Measurements from ENCODE around the gene STRN3.
"Not testable (repeated sequence)": the region's sequence is repeated elsewhere in the genome, so short reads cannot be mapped to it uniquely, and the experiment has no call there.

The STRN3 gene

GRCh38 chr14:30949651-30950050 is 76.5 kb downstream of the STRN3 start:
- ATAC-seq = no peak
- no peak for DNase-seq
- Mint-ChIP-seq H3K9me3 (no peaks in the 10 kb centered on the region), H3K4me3 (no peak overlapping the region), H3K4me1 (no peaks in the 10 kb centered on the region), H3K36me3 (ENCODE audit: low read depth) (peaks cover 44% of the 10 kb centered on the region), H3K27me3 (no peaks in the 10 kb centered on the region), H3K27ac (no peak overlapping the region)

DNA sequence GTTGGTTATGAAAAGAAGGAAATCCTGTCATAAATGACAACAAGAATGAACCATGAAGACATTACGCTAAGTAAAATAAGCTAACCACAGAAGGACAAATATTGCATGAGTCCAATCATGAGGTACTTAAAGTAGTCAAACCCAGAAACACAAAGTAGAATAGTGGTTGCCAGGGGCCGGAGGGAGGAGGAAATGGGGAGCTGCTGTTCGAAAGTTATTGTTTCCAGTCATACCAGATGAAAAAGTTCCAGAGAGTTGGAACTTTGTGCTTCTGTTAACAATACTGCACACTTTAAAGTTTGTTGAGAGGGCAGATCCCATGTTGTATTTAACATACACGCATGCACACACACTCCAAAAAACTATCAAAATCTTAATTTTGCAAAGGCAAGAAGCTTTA is 82.5 kb downstream of the STRN3 start:
- Mint-ChIP-seq H3K27me3 (no peaks in the 10 kb centered on the region), H3K9me3 (no peaks in the 10 kb centered on the region), H3K36me3 (ENCODE audit: low read depth) (peaks cover 40% of the 10 kb centered on the region), H3K27ac (no peak overlapping the region), H3K4me1 (no peaks in the 10 kb centered on the region), H3K4me3 (no peak overlapping the region)
- ATAC-seq (no peak), DNase-seq (no peak)

DNA sequence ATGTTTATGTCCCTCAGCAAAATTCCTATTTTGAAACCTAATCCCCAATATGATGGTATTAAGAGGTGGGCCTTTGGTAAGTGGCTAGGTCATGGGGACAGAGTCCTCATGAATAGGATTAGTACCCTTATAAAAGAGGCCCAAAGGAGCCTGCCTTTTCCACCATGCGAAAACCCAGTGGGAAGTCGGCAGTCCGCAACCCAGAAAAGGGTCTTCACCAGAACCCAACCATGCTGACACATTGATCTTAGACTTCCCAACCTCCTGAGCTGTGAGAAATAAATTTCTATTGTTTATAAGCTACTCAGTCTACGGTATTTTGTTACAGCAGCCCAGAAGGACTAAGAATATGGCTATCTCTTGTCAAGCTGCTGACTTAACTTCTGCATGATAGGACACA is 85.3 kb downstream of the STRN3 start:
- H3K27ac Mint-ChIP-seq = no peak overlapping the region
- ATAC-seq = no peak

GRCh38 chr14:30938617-30939016 is 87.6 kb downstream of the STRN3 start:
- DNase-seq = no peak
- Mint-ChIP-seq H3K27ac (no peak overlapping the region), H3K9me3 (no peaks in the 10 kb centered on the region), H3K4me3 (no peak overlapping the region), H3K4me1 (no peaks in the 10 kb centered on the region), H3K36me3 (ENCODE audit: low read depth) (peaks cover 41% of the 10 kb centered on the region), H3K27me3 (no peaks in the 10 kb centered on the region)
- ATAC-seq = no peak

More for the DNA sequence above, 85.3 kb downstream of the STRN3 start:
- Mint-ChIP-seq H3K9me3 (no peaks in the 10 kb centered on the region), H3K4me3 (no peak overlapping the region), H3K36me3 (ENCODE audit: low read depth) (peaks cover 34% of the 10 kb centered on the region), H3K27me3 (no peaks in the 10 kb centered on the region), H3K4me1 (no peaks in the 10 kb centered on the region)
- no peak for DNase-seq

DNA sequence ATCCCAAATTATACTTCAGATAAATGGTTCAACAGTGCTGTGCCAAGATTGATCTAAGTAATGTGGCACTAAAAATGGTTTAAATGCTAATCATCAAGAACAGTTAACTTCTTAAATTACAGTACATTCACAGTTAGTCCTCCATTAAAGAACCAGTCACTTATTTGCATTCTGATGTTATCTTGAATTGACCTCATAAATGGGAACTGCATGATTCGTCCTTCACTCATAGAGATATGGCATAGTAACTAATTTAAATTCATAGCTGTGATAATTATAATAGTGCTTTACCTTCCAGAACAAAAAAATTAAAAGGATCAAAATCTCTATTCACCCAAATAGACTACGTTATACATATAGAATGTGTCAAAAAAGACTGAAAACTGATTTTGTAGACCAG is 90.7 kb downstream of the STRN3 start:
- no peak for ATAC-seq
- no peak for DNase-seq
- H3K4me3 Mint-ChIP-seq = no peak overlapping the region
- H3K9me3 Mint-ChIP-seq = no peaks in the 10 kb centered on the region
- H3K4me1 Mint-ChIP-seq = no peaks in the 10 kb centered on the region
- H3K27ac Mint-ChIP-seq = no peak overlapping the region
- peaks cover 37% of the 10 kb centered on the region for H3K36me3 Mint-ChIP-seq (ENCODE audit: low read depth)
- H3K27me3 Mint-ChIP-seq = no peaks in the 10 kb centered on the region

- H3K4me3 Mint-ChIP-seq, H3K9me3 Mint-ChIP-seq: not testable (repeated sequence)
- peaks cover 31% of the 10 kb centered on the region for H3K36me3 Mint-ChIP-seq (ENCODE audit: low read depth)
Measured at GRCh38 chr14:30933937-30934336, 92.2 kb downstream of the STRN3 start.

GRCh38 chr14:30928462-30928861 is 97.7 kb downstream of the STRN3 start:
- DNase-seq (peak; percentile 4), ATAC-seq (peak; percentile 76)
- Mint-ChIP-seq H3K9me3 (no peaks in the 10 kb centered on the region), H3K4me3 (no peak overlapping the region), H3K27me3 (no peaks in the 10 kb centered on the region), H3K36me3 (ENCODE audit: low read depth) (peaks cover 13% of the 10 kb centered on the region), H3K27ac (no peak overlapping the region), H3K4me1 (peaks cover 13% of the 10 kb centered on the region)

More at GRCh38 chr14:30933937-30934336, 92.2 kb downstream of the STRN3 start:
- not testable (repeated sequence) for DNase-seq, H3K27ac Mint-ChIP-seq, ATAC-seq, H3K4me1 Mint-ChIP-seq, H3K27me3 Mint-ChIP-seq

DNA sequence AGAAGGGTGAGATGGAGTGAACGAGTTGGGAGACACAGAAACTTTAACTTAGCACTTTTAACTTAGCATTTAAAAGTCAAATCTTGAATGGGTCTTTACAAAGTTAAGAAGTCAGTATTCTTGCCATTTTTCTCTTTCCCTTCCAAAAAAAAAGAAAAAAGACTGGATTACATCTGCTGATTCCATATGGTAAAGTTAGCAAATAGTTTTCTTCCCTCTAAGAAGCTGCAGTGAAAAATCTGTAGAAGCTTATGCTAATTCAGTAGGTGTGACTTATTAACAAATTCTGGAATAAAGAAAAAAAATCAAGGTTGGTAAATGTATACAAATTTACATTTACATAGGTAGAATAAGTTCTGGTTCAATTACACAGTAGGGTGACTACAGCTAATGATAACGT is 100.9 kb downstream of the STRN3 start:
- no peak for DNase-seq
- Mint-ChIP-seq H3K4me1 (peaks cover 18% of the 10 kb centered on the region), H3K27me3 (no peaks in the 10 kb centered on the region), H3K27ac (no peak overlapping the region), H3K36me3 (ENCODE audit: low read depth) (peaks cover 15% of the 10 kb centered on the region), H3K4me3 (no peak overlapping the region), H3K9me3 (no peaks in the 10 kb centered on the region)
- no peak for ATAC-seq

GRCh38 chr14:30921788-30922187 is 104.4 kb downstream of the STRN3 start:
- peaks cover 11% of the 10 kb centered on the region for H3K4me1 Mint-ChIP-seq
- H3K27ac Mint-ChIP-seq = no peak overlapping the region
- no peaks in the 10 kb centered on the region for H3K27me3 Mint-ChIP-seq
- no peak overlapping the region for H3K4me3 Mint-ChIP-seq
- ATAC-seq (no peak), DNase-seq (no peak)
- peaks cover 25% of the 10 kb centered on the region for H3K36me3 Mint-ChIP-seq (ENCODE audit: low read depth)
- H3K9me3 Mint-ChIP-seq = no peaks in the 10 kb centered on the region

GRCh38 chr14:30921305-30921704 is 104.9 kb downstream of the STRN3 start:
- H3K4me1 Mint-ChIP-seq = peaks cover 12% of the 10 kb centered on the region
- H3K27me3 Mint-ChIP-seq = no peaks in the 10 kb centered on the region
- no peak overlapping the region for H3K4me3 Mint-ChIP-seq
- no peaks in the 10 kb centered on the region for H3K9me3 Mint-ChIP-seq
- ATAC-seq (no peak), DNase-seq (no peak)
- peaks cover 28% of the 10 kb centered on the region for H3K36me3 Mint-ChIP-seq (ENCODE audit: low read depth)
- H3K27ac Mint-ChIP-seq = no peak overlapping the region

GRCh38 chr14:30915596-30915995 is 110.6 kb downstream of the STRN3 start:
- Mint-ChIP-seq H3K4me1 (peaks cover 6% of the 10 kb centered on the region), H3K9me3 (no peaks in the 10 kb centered on the region), H3K4me3 (no peak overlapping the region), H3K27me3 (no peaks in the 10 kb centered on the region), H3K27ac (no peak overlapping the region), H3K36me3 (ENCODE audit: low read depth) (peaks cover 25% of the 10 kb centered on the region)
- ATAC-seq = no peak
- DNase-seq = no peak

- ATAC-seq (no peak), DNase-seq (no peak)
- H3K27ac Mint-ChIP-seq = no peak overlapping the region
Measured at GRCh38 chr14:30914812-30915211, 111.4 kb downstream of the STRN3 start.

GRCh38 chr14:30908826-30909225 is 117.4 kb downstream of the STRN3 start:
- Mint-ChIP-seq H3K27me3 (no peaks in the 10 kb centered on the region), H3K4me1 (no peaks in the 10 kb centered on the region), H3K9me3 (no peaks in the 10 kb centered on the region), H3K36me3 (ENCODE audit: low read depth) (peaks cover 17% of the 10 kb centered on the region), H3K4me3 (no peak overlapping the region), H3K27ac (no peak overlapping the region)
- DNase-seq = no peak
- ATAC-seq = no peak

More at GRCh38 chr14:30914812-30915211, 111.4 kb downstream of the STRN3 start:
- Mint-ChIP-seq H3K4me3 (no peak overlapping the region), H3K4me1 (peaks cover 6% of the 10 kb centered on the region), H3K27me3 (no peaks in the 10 kb centered on the region), H3K36me3 (ENCODE audit: low read depth) (peaks cover 24% of the 10 kb centered on the region), H3K9me3 (no peaks in the 10 kb centered on the region)

GRCh38 chr14:30907659-30908057 is 118.5 kb downstream of the STRN3 start:
- H3K9me3 Mint-ChIP-seq = no peaks in the 10 kb centered on the region
- no peak overlapping the region for H3K4me3 Mint-ChIP-seq
- ATAC-seq = no peak
- peaks cover 17% of the 10 kb centered on the region for H3K36me3 Mint-ChIP-seq (ENCODE audit: low read depth)
- no peak for DNase-seq
- H3K4me1 Mint-ChIP-seq = no peaks in the 10 kb centered on the region
- H3K27me3 Mint-ChIP-seq = no peaks in the 10 kb centered on the region
- H3K27ac Mint-ChIP-seq = no peak overlapping the region

DNA sequence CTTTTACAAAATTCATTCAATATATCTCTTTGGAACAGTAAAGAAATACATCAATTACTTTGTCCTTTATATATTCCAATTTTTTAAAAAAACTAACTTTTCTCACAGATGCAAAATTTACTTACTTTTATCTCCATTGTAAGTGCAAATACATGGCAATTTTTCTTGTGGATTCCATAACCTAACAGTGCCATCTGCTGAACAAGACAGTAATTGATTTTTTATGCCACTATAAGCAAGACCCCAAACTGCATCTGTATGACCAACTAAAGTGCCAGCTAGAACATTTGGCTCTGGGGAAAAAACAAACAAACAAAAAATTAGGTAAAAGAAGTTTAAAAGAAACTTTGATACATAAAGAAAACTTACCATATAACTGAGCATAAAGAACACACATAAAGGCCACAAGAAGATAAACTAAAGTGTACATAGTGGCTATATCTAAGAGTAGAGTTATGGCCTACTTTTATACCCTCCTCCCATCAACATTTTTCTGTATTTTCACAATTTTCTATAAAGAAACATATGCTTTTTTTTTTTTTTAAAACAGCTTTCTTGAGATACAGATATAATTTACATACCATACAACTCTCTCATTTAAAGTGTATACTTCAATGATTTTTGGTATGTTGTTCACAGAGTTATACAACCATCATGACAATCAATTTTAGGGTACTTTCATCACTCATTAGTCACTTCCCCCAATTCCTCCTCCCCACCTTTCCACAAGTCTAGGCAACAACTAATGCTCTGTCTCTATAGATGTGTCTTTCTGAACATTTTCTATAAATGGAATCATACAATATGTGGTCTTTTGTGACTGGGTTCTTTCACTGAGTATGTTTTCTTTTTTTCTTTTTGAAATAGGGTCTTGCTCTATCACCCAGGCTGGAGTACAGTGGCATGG is 119.2 kb downstream of the STRN3 start:
- no peaks in the 10 kb centered on the region for H3K9me3 Mint-ChIP-seq
- DNase-seq = no peak
- H3K4me3 Mint-ChIP-seq = no peak overlapping the region
- no peaks in the 10 kb centered on the region for H3K27me3 Mint-ChIP-seq
- H3K4me1 Mint-ChIP-seq = no peaks in the 10 kb centered on the region
- no peak overlapping the region for H3K27ac Mint-ChIP-seq
- no peak for ATAC-seq
- H3K36me3 Mint-ChIP-seq (ENCODE audit: low read depth) = peaks cover 21% of the 10 kb centered on the region
